ENCODE results near the gene MORF4L1. TPM values are rescaled to one million over a fixed set of nuclear protein-coding genes. Genes with fewer than 3 reads are reported as not detected.

Gene MORF4L1
- total and polyA plus RNA-seq, 10 of the 15 experiments (the other 5 are each of a cell fraction or from before 2014, with no cell fraction given), result 113 to 636 (median 229) TPM

- ChIA-PET SMC1A (ENCODE audit: uncharacterized antibody, unreplicated experiment) (interaction anchor here (0.7 to 3.4 kb wide), 7 partner anchors 11 to 96 kb away, joined by 3 to 10 read pairs (median 6); no protein-coding TSS in a partner anchor), CTCF (interaction anchor here (0.5 to 2.7 kb wide), 6 partner anchors 15 to 103 kb away, joined by 3 to 9 read pairs (median 6); no protein-coding TSS in a partner anchor), POLR2A (interaction anchor here (0.6 kb wide), 1 partner anchor 97 kb away, joined by 3 read pairs; no protein-coding TSS in a partner anchor), RAD21 (ENCODE audit: unreplicated experiment) (interaction anchor here (0.7 to 1.6 kb wide), 3 partner anchors 18 to 58 kb away, joined by 3 read pairs; no protein-coding TSS in a partner anchor)
- BruUV-seq (replicated peaks), result no TSS peak
- no peak overlapping the region for H3K9ac ChIP-seq (ENCODE audit: control insufficient read depth, insufficient read depth, low read length)
- ATAC-seq (no peak), FAIRE-seq (no peak), DNase-seq (ENCODE audit: low read depth, low spot score) (no peak)
- intact Hi-C loops (cut with micrococcal nuclease; ENCODE audit: unreplicated experiment) (no loop called here), in situ Hi-C loops (cut with MboI) (no loop called here)
- H2AFZ ChIP-seq (ENCODE audit: control insufficient read depth, low read depth, low read length), result no peak overlapping the region
- no peaks in the 10 kb centered on the region for H3K79me2 ChIP-seq (ENCODE audit: control insufficient read depth, insufficient read depth, low read length)
- H3K4me1 ChIP-seq (ENCODE audit: control insufficient read depth, insufficient read depth, low read length), result no peaks in the 10 kb centered on the region; the same call in 1 of the 2 replicates
- WGBS (ENCODE audit: insufficient coverage, insufficient replicate concordance, low lambda C conversion rate, missing lambda C conversion rate), result 87% methylated on average over 10 of the region's 10 CpGs
- TF ChIP-seq MTA3 (IDR thresholded peaks at IDR 0.05; ENCODE audit: borderline replicate concordance, low read length), result no peak
- TF ChIP-seq GATAD2B (conservative IDR thresholded peaks at IDR 0.05; ENCODE audit: low read depth), result no peak
- TF ChIP-seq POLR2A (IDR thresholded peaks at IDR 0.05; ENCODE audit: low read depth, low read length), result peak; percentile 47; the same call in 1 of the 2 replicates
- TF ChIP-seq ETV6 (conservative IDR thresholded peaks at IDR 0.05 in 1 of 2, IDR thresholded peaks at IDR 0.05 in 1 of 2; ENCODE audit: borderline replicate concordance in 1 of 2, low read depth in 1 of 2), result no peak
- no peaks in the 10 kb centered on the region; the same call in 1 of the 2 replicates for H4K20me1 ChIP-seq (ENCODE audit: control insufficient read depth, insufficient read depth)
- H3K36me3 ChIP-seq (ENCODE audit: control insufficient read depth in 2 of 2, insufficient read depth in 2 of 2, low read length in 1 of 2), result peaks cover 49 to 61% of the 10 kb centered on the region in 2 experiments
- H3K4me3 ChIP-seq, result no peak overlapping the region
- H3K27me3 ChIP-seq (replicated peaks in 1 of 2; ENCODE audit: control insufficient read depth in 2 of 2, insufficient read depth in 2 of 2, low read length in 1 of 2), result no peaks in the 10 kb centered on the region
- H3K4me2 ChIP-seq (ENCODE audit: control insufficient read depth, insufficient read depth), result no peak overlapping the region
- no peak overlapping the region for H3K27ac ChIP-seq (ENCODE audit: control insufficient read depth, insufficient read depth)
- H3K9me3 ChIP-seq (replicated peaks; ENCODE audit: control insufficient read depth, insufficient read depth, low read length), result no peaks in the 10 kb centered on the region
Measured at GRCh38 chr15:78925076-78925624, 52.5 kb downstream of the MORF4L1 start.

All from GM12878 (cell line).